Transverse colon (tissue), 4 donors: ENCODE measurements around the gene CHEK1.

Experiments
- CTCF ChIP-seq, 5 experiments: fragments of 200-600 bp in 3 of 5; fragments of 450-650 bp in 2 of 5; sonication (generic) in 3 of 5; IDR thresholded peaks; 1 replicate in 2 of 5; 2 replicates in 3 of 5; pipeline ENCODE4 v1.5.1; 2016 to 2017; ENCODE audit warnings: antibody characterized with exemption in 5 of 5, inconsistent platforms in 3 of 5, mild to moderate bottlenecking in 2 of 5, moderate library complexity in 1 of 5
- EP300 ChIP-seq: sonication (generic); formaldehyde crosslinking; IDR thresholded peaks from one replicate; pipeline ENCODE4 v1.6.1; 2017; ENCODE audit warnings: antibody characterized with exemption, low read depth
- POLR2A ChIP-seq: fragments of 450-650 bp; IDR thresholded peaks from one replicate; pipeline ENCODE4 v1.6.1; 2016; ENCODE audit warnings: antibody characterized with exemption, mild to moderate bottlenecking, moderate library complexity
- POLR2AphosphoS5 ChIP-seq, 3 donors: sonication (generic); formaldehyde crosslinking; IDR thresholded peaks; one replicate each; pipeline ENCODE4 v1.6.1; 2016; ENCODE audit warnings: antibody characterized with exemption in 3 of 3

- no peak for TF ChIP-seq CTCF (IDR thresholded peaks at IDR 0.05)
- no peak for TF ChIP-seq EP300
- no peak for TF ChIP-seq POLR2AphosphoS5 (IDR thresholded peaks at IDR 0.05)
- no peak for TF ChIP-seq POLR2A
Measured at GRCh38 chr11:125594958-125595357, 30.0 kb upstream of the CHEK1 start.
